Aorta (tissue), 5 donors: ENCODE results near the gene CORO1C. TPM values are rescaled to one million over a fixed set of nuclear protein-coding genes. Genes with fewer than 3 reads are reported as not detected.

Experiments used
- ATAC-seq: fragments of 200-7000 bp; cut with Tn5 transposase; one replicate; pipeline ENCODE4 v1.9.1; 2022; ENCODE audit warnings: moderate library complexity; ENCODE audit not compliant: low FRiP score
- DNase-seq, 2 donors: peaks; one replicate each; pipeline ENCODE4 v3.0.0-alpha.2; 2020
- H3K27ac ChIP-seq, 2 donors: one replicate each; pipeline ENCODE4 v1.5.1; 2013; ENCODE audit warnings: low read length in 2 of 2, mild to moderate bottlenecking in 2 of 2, moderate library complexity in 2 of 2, control low read depth in 1 of 2, inconsistent platforms in 1 of 2, low read depth in 1 of 2
- H3K27me3 ChIP-seq, 2 donors: one replicate each; pipeline ENCODE4 v1.6.1; 2013; ENCODE audit warnings: control low read depth in 1 of 2, low read length in 1 of 2, mild to moderate bottlenecking in 1 of 2, moderate library complexity in 1 of 2; ENCODE audit not compliant: insufficient read depth in 2 of 2, control insufficient read depth in 1 of 2
- H3K36me3 ChIP-seq, 2 donors: one replicate each; pipeline ENCODE4 v1.6.1; 2013; ENCODE audit warnings: control low read depth in 1 of 2, low read length in 1 of 2, mild to moderate bottlenecking in 1 of 2; ENCODE audit not compliant: insufficient read depth in 2 of 2, control insufficient read depth in 1 of 2
- H3K4me1 ChIP-seq, 2 donors: one replicate each; pipeline ENCODE4 v1.6.1; 2013; ENCODE audit warnings: low read length in 2 of 2, control low read depth in 1 of 2, mild to moderate bottlenecking in 1 of 2, moderate library complexity in 1 of 2; ENCODE audit not compliant: insufficient read depth in 2 of 2, control insufficient read depth in 1 of 2
- H3K4me3 ChIP-seq, 2 donors: one replicate each; pipeline ENCODE4 v1.5.1; 2013; ENCODE audit warnings: low read length in 2 of 2, control low read depth in 1 of 2, mild to moderate bottlenecking in 1 of 2
- H3K9me3 ChIP-seq: one replicate; pipeline ENCODE4 v1.6.1; 2013; ENCODE audit warnings: mild to moderate bottlenecking, low read length; ENCODE audit not compliant: control insufficient read depth
- WGBS, 2 donors: extraction: QIAGEN DNeasy Blood & Tissue Kit; methylation state at CpG; one replicate each; pipeline ENCODE4 v1.1.7; 2013; 5-methylcytosine and 5-hydroxymethylcytosine counted together
- intact Hi-C, 2 donors: fragments of 100-400 bp; cut with DNase I; formaldehyde crosslinking; loops; one replicate each; pipeline versions ENCODE4 v1.14.2 to v1.15.0; 2022
- polyA plus RNA-seq, 2 donors: library from polyadenylated mRNA; stranded (reverse); fragments of 200-250 nt; gene quantifications; one replicate each; pipeline ENCODE4 v1.2.3, GENCODE V29; 2013
- total RNA-seq, 2 donors: library from RNA; stranded (reverse); fragmentation: NEBNext Ultra II Directional; extraction: Animal tissue kit (Norgen Biotek cat#: 25700); gene quantifications; one replicate each; pipeline ENCODE4 v1.2.1, GENCODE V29; 2021
- donor health status: healthy with polysubstance abuse.
- donor health status: Bipolar disorder and iron deficiency.
- donor health status: DM: no; HTN: no; CAD: no.
- donor health status: DM: no; HTN: no; CAD: no.
- donor health status: DM: yes; HTN: yes; CAD: no.

Gene CORO1C
- total and polyA plus RNA-seq, 4 donors, result 68.0 to 387 (median 176) TPM

DNA sequence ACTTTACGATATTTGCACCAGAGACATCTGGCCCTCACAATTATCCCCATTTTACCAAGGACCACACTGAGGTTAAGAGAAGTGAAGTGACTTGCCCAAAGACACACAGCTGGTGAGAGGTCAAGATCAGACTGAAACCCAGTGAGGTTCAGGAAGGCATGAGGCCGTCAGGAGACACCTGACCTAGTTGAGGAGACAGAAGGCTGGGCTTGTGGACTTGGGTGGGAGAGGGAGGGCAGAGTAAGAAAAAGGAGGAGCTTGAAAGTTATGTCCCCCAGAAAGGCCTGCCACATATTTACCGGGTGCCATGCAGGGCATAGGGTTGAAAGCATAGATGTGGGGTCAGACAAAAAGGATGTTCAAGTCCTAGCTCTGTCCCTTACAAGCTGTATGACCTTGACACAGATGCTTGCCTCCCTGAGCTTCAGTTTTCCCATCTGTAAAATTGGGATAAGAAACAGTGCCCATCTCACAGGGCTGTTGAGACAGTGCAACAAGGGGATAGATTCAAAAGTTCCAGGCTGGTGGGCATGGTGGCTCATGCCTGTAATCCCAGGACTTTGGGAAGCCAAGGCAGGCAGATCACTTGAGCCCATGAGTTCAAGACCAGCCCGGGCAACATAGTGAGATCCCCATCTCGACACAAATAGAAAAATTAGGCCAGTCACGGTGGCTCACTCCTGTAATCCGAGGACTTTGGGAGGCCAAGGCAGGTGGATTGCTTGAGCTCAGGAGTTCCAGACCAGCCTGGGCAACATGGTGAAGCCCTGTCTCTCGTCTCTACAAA is 104.0 kb downstream of the CORO1C start:
- H3K9me3 ChIP-seq, result no peaks in the 10 kb centered on the region
- no peaks in the 10 kb centered on the region for H3K27me3 ChIP-seq
- WGBS, 2 donors, result 89 to 91% methylated on average over 8 of the region's 8 CpGs
- ATAC-seq, result no peak
- H3K27ac ChIP-seq, result no peak overlapping the region
- intact Hi-C loops, result no loop called here
- H3K36me3 ChIP-seq, result no peaks in the 10 kb centered on the region
- DNase-seq, result peak in 1 of 2 donors; percentile 5
- H3K4me1 ChIP-seq, result no peaks in the 10 kb centered on the region
- no peak overlapping the region for H3K4me3 ChIP-seq

DNA sequence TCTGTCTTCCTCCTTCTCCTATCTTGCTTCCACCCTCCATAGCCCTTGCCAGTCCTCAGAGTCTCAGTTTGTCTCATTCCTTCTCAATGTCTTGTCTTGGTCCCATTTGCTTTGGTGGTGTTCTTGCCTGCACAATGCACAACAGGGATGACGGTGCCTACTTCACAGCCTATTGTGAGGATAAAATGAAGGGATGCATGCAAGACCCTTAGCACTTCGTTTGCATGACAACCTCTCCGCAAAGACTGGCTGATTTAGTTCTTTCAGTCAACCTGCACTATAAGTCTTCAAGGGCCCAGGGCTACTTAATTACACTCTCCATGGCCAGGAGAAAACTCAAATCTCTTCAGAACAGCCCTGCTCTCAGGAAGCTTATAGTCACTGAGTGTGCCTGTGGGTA is 106.1 kb downstream of the CORO1C start:
- Histone ChIP-seq H3K27ac (no peak overlapping the region), H3K4me1 (no peaks in the 10 kb centered on the region), H3K36me3 (no peaks in the 10 kb centered on the region), H3K9me3 (no peaks in the 10 kb centered on the region), H3K27me3 (no peaks in the 10 kb centered on the region), H3K4me3 (no peak overlapping the region)
- DNase-seq (peak in 1 of 2 donors; percentile 5), ATAC-seq (no peak)
- WGBS, 2 donors, result 62 to 69% methylated on average over 3 of the region's 3 CpGs
- intact Hi-C loops, result no loop called here

DNA sequence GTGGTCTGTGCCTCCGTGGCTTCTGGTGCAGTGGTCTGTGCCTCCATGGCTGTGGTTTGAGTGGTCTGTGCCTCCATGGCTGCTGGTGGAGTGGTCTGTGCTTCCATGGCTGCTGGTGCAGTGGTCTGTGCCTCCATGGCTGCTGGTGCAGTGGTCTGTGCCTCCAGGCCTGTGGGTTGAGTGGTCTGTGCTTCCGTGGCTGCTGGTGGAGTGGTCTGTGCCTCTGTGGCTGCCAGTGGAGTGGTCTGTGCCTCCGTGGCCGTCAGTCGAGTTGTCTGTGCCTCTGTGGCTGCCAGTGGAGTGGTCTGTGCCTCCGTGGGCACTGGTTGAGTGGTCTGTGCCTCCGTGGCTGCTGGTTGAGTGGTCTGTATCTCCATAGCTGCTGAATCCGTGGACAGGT is 107.7 kb downstream of the CORO1C start:
- Histone ChIP-seq H3K4me1 (no peaks in the 10 kb centered on the region), H3K27ac (no peak overlapping the region), H3K9me3 (no peaks in the 10 kb centered on the region), H3K27me3 (no peaks in the 10 kb centered on the region), H3K36me3 (no peaks in the 10 kb centered on the region), H3K4me3 (no peak overlapping the region)
- ATAC-seq (no peak), DNase-seq (no peak)
- WGBS, 2 donors, result 95 to 97% methylated on average over 8 of the region's 8 CpGs
- intact Hi-C loops, result no loop called here

DNA sequence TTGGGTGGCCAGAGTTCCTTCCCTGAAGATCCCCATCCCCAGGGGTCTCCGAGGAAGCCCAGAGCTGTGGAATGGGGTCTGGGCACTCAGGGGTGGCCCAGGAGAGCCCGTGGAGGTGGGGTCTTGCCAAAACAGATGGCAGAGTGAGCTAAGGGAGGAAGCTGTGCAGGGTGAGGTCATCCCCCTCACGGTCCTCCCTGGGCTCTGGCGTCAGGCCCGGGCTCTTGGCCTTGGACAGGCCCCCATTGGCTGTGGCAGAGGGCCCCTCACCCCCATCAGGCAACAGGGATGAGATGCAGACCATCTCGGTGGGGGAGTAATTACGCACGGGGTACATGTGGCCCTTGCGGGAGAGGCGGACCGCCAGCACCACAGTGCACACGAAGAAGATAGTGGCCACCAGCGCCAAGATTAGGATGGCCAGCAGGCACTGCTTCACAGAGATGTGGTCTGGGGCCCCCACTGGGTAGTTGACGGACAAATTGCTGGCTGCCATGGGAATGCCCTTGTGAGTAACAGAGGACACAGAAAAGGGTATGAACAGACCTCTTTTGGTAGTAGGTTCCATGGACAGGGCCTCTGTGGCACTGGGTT is 108.3 kb downstream of the CORO1C start:
- ATAC-seq (no peak), DNase-seq (no peak)
- H3K9me3 ChIP-seq, result no peaks in the 10 kb centered on the region
- no peak overlapping the region for H3K4me3 ChIP-seq
- H3K36me3 ChIP-seq, result no peaks in the 10 kb centered on the region
- intact Hi-C loops, result no loop called here
- no peaks in the 10 kb centered on the region for H3K4me1 ChIP-seq
- H3K27ac ChIP-seq, result no peak overlapping the region
- WGBS, 2 donors, result 72 to 78% methylated on average over 13 to 14 of the region's 14 CpGs
- H3K27me3 ChIP-seq, result no peaks in the 10 kb centered on the region

DNA sequence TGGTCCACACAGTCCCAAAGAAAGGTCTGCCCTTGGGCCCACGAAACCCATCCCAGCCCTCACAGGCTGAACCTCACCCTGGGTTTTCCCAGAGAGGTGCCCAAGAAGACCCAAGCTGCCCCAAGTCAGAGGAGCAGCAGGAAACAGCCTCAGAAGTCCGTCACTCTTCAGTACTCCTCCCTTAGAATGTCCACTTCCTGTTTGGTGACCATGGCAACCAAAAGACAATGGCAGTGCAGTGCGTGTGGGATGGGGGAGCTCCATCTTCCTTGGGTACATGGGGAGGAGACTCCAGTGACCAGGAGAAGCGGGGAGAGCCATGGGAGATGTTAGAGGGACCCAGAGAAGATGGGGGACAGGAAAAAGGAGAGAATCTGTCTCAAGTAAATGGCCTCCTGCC is 108.9 kb downstream of the CORO1C start:
- no peaks in the 10 kb centered on the region for H3K9me3 ChIP-seq
- H3K4me3 ChIP-seq, result no peak overlapping the region
- no peaks in the 10 kb centered on the region for H3K36me3 ChIP-seq
- no peaks in the 10 kb centered on the region for H3K4me1 ChIP-seq
- no peak overlapping the region for H3K27ac ChIP-seq
- DNase-seq (no peak), ATAC-seq (no peak)
- no peaks in the 10 kb centered on the region for H3K27me3 ChIP-seq
- intact Hi-C loops, result no loop called here
- WGBS, 2 donors, result 55 to 62% methylated on average over 4 of the region's 4 CpGs

DNA sequence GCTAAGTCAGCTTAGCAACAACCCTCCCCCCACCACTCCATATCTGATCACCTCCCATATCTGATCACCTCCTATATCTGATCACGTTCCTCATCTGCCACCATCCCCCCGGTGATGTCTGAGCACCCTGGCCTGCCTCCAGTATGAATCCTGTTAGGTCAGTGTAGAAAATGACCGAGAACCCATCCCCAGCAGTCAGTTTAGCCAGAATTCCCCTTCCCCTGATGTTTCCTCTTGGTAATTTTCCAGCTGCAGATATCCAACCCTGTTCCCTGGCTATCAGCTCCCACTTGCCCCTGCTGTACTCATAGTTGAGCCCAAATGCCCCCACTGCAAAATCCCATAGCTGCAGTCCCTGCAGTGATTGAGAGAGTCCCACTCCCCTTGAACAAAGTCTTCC is 110.2 kb downstream of the CORO1C start:
- no peak for ATAC-seq
- H3K4me1 ChIP-seq, result no peaks in the 10 kb centered on the region
- 84 to 88% methylated on average over 3 of the region's 3 CpGs for WGBS, 2 donors
- no peak overlapping the region for H3K27ac ChIP-seq
- H3K27me3 ChIP-seq, result no peaks in the 10 kb centered on the region
- no peak overlapping the region for H3K4me3 ChIP-seq
- no peaks in the 10 kb centered on the region for H3K9me3 ChIP-seq
- no peak for DNase-seq
- H3K36me3 ChIP-seq, result no peaks in the 10 kb centered on the region
- intact Hi-C loops, result no loop called here

DNA sequence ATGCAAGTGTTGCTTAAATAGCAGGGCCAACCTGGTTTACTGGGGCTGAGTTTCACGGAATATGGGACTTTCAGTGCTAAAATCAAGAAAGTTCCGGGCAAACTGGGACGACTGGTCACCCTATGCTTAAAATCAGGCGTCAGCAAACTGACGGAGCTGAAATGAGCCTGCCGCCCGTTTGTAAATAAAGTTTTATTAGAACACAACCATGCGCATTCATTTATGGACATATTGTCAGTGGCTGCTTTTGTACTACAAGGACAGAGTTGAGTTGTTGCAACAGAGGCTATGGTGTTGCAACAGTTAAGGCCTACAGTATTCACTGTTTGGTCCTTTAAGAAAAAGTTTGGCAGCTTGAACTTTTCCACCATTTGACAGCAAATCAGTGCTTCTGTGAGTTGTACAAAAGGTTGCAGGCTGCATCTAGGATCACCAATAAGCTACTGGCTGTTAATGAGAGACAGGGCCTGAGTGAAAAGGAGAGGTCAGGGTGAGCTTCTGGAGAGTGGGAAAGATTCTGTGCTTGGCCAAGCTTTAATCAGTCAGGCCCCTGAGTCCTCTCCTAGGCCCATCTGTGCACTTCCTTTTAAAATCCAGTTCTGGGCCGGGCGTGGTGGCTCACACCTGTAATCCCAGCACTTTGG is 111.0 kb downstream of the CORO1C start:
- Histone ChIP-seq H3K4me3 (no peak overlapping the region), H3K36me3 (no peaks in the 10 kb centered on the region), H3K27me3 (no peaks in the 10 kb centered on the region), H3K27ac (no peak overlapping the region), H3K4me1 (no peaks in the 10 kb centered on the region), H3K9me3 (no peaks in the 10 kb centered on the region)
- no peak for DNase-seq
- 94 to 96% methylated on average over 10 of the region's 10 CpGs for WGBS, 2 donors
- intact Hi-C loops, result no loop called here
- no peak for ATAC-seq

DNA sequence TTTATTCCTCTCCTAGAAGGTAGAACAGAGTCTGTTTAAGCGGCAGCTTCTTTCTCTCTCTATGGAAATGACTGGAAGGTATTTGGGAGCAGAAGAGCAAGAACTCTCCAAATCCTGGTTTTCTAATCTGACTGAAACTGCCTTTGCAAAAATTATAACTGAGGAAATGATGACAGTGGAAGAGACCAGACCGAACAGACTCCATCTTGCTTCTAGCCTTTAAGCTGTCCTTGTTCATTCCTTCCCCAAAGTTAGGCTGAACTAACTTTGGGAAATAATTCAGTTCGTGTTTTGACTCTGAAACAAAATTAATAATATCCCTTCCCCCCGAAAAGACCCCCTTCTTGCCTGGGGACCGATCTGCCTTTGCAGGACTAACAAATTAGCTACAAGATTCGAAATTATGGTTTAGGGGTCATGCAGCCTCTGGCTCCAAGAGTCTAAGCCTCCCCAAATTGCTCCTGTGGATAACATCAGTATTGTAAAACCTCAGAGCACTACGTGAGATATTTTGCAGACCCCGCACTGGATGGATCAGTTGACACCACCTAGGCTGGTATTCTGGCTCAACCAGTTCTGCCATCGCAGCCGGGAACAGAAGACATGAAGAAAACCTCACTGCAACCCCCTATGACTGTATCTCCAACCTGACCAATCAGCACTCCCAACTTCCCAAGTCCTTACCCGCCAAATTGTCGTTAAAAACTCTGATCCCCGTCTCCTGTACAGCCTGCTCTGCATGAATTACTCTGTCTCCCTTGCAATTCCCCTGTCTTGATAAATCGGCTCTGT is 111.8 kb downstream of the CORO1C start:
- intact Hi-C loops, result loop anchor here (2.0 to 5.0 kb wide), 3 partner anchors 52 to 333 kb away; partner anchors contain the start of gene ISCU (in 1 of the 2)

More for the DNA sequence above, 111.8 kb downstream of the CORO1C start:
- Histone ChIP-seq H3K9me3 (no peaks in the 10 kb centered on the region), H3K4me1 (no peaks in the 10 kb centered on the region), H3K27ac (no peak overlapping the region), H3K36me3 (no peaks in the 10 kb centered on the region), H3K4me3 (no peak overlapping the region), H3K27me3 (no peaks in the 10 kb centered on the region)
- no peak for ATAC-seq
- WGBS, 2 donors, result 77 to 79% methylated on average over 14 of the region's 14 CpGs
- DNase-seq, result no peak
